HCT116 (cell line): Measurements from ENCODE around the gene RPL36AL. TPM values are rescaled to one million over a fixed set of nuclear protein-coding genes. Genes with fewer than 3 reads are reported as not detected.

Experiments used
- ATAC-seq: fragments of 200-7000 bp; cut with Tn5 transposase; 2 replicates; pipeline ENCODE4 v1.9.1; 2020; ENCODE audit warnings: mild to moderate bottlenecking, moderate library complexity
- BruUV-seq: library from RNA; stranded (reverse); fragments of 400-500 nt; replicated peaks from 2 replicates; lab custom pipeline; 2021; lab: Mats Ljungman, UMichigan
- CTCF ChIA-PET: fragments of 300-600 bp; sonication (Branson Sonifier 250); formaldehyde crosslinking; loops from one replicate; lab custom pipeline; 2021; ENCODE audit warnings: antibody characterized with exemption; lab: Charles Lee
- POLR2A ChIA-PET: fragments of 300-600, 350-600 bp; sonication (Branson Sonifier 250); formaldehyde crosslinking; loops from one replicate; lab custom pipeline; 2021; ENCODE audit warnings: antibody characterized with exemption; lab: Charles Lee
- RAD21 ChIA-PET, 2 experiments: fragments of 300-600 bp; sonication (Branson Sonifier 250); formaldehyde crosslinking; loops; one replicate each; lab custom pipeline; 2023; ENCODE audit warnings: low total read pairs in 2 of 2; ENCODE audit not compliant: uncharacterized antibody in 2 of 2, unreplicated experiment in 2 of 2, low non-redundant PET in 1 of 2; lab: Charles Lee
- DNase-seq: peaks from one replicate; pipeline ENCODE4 v3.0.0-alpha.2; 2010; ENCODE audit warnings: low read depth, low spot score
- H2AFZ ChIP-seq: fragments of 200-600 bp; shearing (Covaris generic), sonication (generic); 2 replicates; pipeline ENCODE4 v1.6.1; 2017; ENCODE audit warnings: low read depth, mixed run types, mixed read lengths, antibody characterized with exemption, low read length; ENCODE audit not compliant: poor library complexity, severe bottlenecking
- H3K27ac ChIP-seq: 2 replicates; pipeline ENCODE4 v1.5.1; 2012; ENCODE audit warnings: low read depth, low read length
- H3K27me3 ChIP-seq: fragments of 200-600 bp; sonication (generic); 2 replicates; pipeline ENCODE4 v1.6.1; 2016; ENCODE audit warnings: mixed run types, low read length, mixed read lengths; ENCODE audit not compliant: insufficient read depth
- H3K36me3 ChIP-seq, 2 experiments: fragments of 200-500 bp in 1 of 2; fragments of 200-600 bp in 1 of 2; sonication (Bioruptor generic) in 1 of 2; sonication (generic) in 1 of 2; 2 replicates each; pipeline versions ENCODE4 v1.5.1 to v1.6.1; 2014 to 2016; ENCODE audit warnings: low read length in 2 of 2, inconsistent platforms in 1 of 2, mixed read lengths in 1 of 2, mixed run types in 1 of 2; ENCODE audit not compliant: insufficient read depth in 2 of 2, control insufficient read depth in 1 of 2
- H3K4me1 ChIP-seq, 2 experiments: fragments of 200-600 bp in 1 of 2; sonication (generic) in 1 of 2; 2 replicates each; pipeline versions ENCODE4 v1.5.1 to v1.6.1; 2012 to 2017; ENCODE audit warnings: low read length in 2 of 2, inconsistent platforms in 1 of 2, mild to moderate bottlenecking in 1 of 2, mixed read lengths in 1 of 2, mixed run types in 1 of 2, moderate library complexity in 1 of 2; ENCODE audit not compliant: insufficient read depth in 2 of 2, control insufficient read depth in 1 of 2
- H3K4me2 ChIP-seq: fragments of 200-600 bp; sonication (generic); 2 replicates; pipeline ENCODE4 v1.6.1; 2017; ENCODE audit warnings: mixed run types, low read length, mixed read lengths
- H3K4me3 ChIP-seq, 2 experiments: fragments of 200-600 bp in 1 of 2; sonication (generic) in 1 of 2; replicated peaks in 1 of 2; 2 replicates each; pipeline ENCODE4 v1.5.1; 2011 to 2016; ENCODE audit warnings: low read length in 2 of 2, control low read depth in 1 of 2, low read depth in 1 of 2, mild to moderate bottlenecking in 1 of 2, mixed read lengths in 1 of 2, mixed run types in 1 of 2
- H3K79me2 ChIP-seq: fragments of 200-600 bp; sonication (generic); 2 replicates; pipeline ENCODE4 v1.6.1; 2017; ENCODE audit warnings: mild to moderate bottlenecking, mixed run types, low read length, moderate library complexity, mixed read lengths; ENCODE audit not compliant: insufficient read depth
- H3K9ac ChIP-seq: fragments of 200-600 bp; sonication (generic); 2 replicates; pipeline ENCODE4 v1.6.1; 2016; ENCODE audit warnings: low read length, mixed read lengths
- H3K9me2 ChIP-seq: fragments of 200-600 bp; sonication (generic), shearing (Covaris generic); 2 replicates; pipeline ENCODE4 v1.6.1; 2017; ENCODE audit warnings: mixed run types, mild to moderate bottlenecking, moderate library complexity; ENCODE audit not compliant: insufficient read depth
- H3K9me3 ChIP-seq, 2 experiments: fragments of 200-500 bp in 1 of 2; fragments of 200-600 bp in 1 of 2; sonication (Bioruptor generic) in 1 of 2; sonication (generic) in 1 of 2; 2 replicates each; pipeline ENCODE4 v1.6.1; 2014 to 2017; ENCODE audit warnings: low read length in 2 of 2, mixed read lengths in 2 of 2, inconsistent platforms in 1 of 2, low read depth in 1 of 2, mild to moderate bottlenecking in 1 of 2, mixed run types in 1 of 2, moderate library complexity in 1 of 2; ENCODE audit not compliant: control insufficient read depth in 1 of 2, insufficient read depth in 1 of 2
- H4K20me1 ChIP-seq: fragments of 200-600 bp; sonication (generic), shearing (Covaris generic); 2 replicates; pipeline ENCODE4 v1.6.1; 2017; ENCODE audit warnings: mixed run types, mild to moderate bottlenecking, moderate library complexity; ENCODE audit not compliant: insufficient read depth
- EZH2 ChIP-seq: fragments of 200-600 bp; sonication (generic); IDR thresholded peaks from 2 replicates; pipeline ENCODE4 v1.6.1; 2017; ENCODE audit warnings: antibody characterized with exemption, mixed run types
- FOSL1 ChIP-seq: IDR thresholded peaks from 2 replicates; pipeline ENCODE4 v1.6.1; 2012; ENCODE audit warnings: low read depth
- MAX ChIP-seq: IDR thresholded peaks from 2 replicates; pipeline ENCODE4 v1.6.1; 2012
- REST ChIP-seq: IDR thresholded peaks from 2 replicates; pipeline ENCODE4 v1.6.1; 2012; ENCODE audit warnings: low read depth
- SRF ChIP-seq: IDR thresholded peaks from 2 replicates; pipeline ENCODE4 v1.6.1; 2012; ENCODE audit warnings: low read depth
- ZFX ChIP-seq: fragments of 450-650 bp; IDR thresholded peaks from 2 replicates; pipeline ENCODE4 v1.6.1; 2017
- ZNF274 ChIP-seq: fragments of 200-500 bp; sonication (Bioruptor generic); IDR thresholded peaks from 2 replicates; pipeline ENCODE4 v1.6.1; 2014; ENCODE audit warnings: mild to moderate bottlenecking, low read depth, low read length, inconsistent platforms
- intact Hi-C: fragments of 100-400 bp; cut with micrococcal nuclease; formaldehyde crosslinking; loops from 2 replicates; pipeline ENCODE4 v1.10.0; 2022
- total RNA-seq: library from RNA; stranded (reverse); gene quantifications from one replicate; pipeline ENCODE4 v1.2.1, GENCODE V29; 2021; ENCODE audit not compliant: unreplicated experiment

The RPL36AL gene
- total RNA-seq, 1 experiment from 2014 or later: 212 TPM

GRCh38 chr14:49578141-49578540 is 42.3 kb downstream of the RPL36AL start:
- RAD21 ChIA-PET: no interaction called here
- H3K79me2 ChIP-seq: peaks cover 56% of the 10 kb centered on the region
- TF ChIP-seq ZNF274: no peak
- TF ChIP-seq MAX: no peak
- no peak for TF ChIP-seq EZH2
- no peak for TF ChIP-seq FOSL1
- TF ChIP-seq ZFX: no peak
- no peak for TF ChIP-seq REST
- no peak for TF ChIP-seq SRF
- POLR2A ChIA-PET: no interaction called here
- H3K36me3 ChIP-seq: peaks cover 24 to 40% of the 10 kb centered on the region in 2 experiments
- CTCF ChIA-PET: interaction anchor here (1.1 kb wide), 1 partner anchor 9 kb away, joined by 4 read pairs; no protein-coding TSS in a partner anchor
- no peak overlapping the region for H3K4me3 ChIP-seq
- intact Hi-C loops: no loop called here
- no peak overlapping the region for H3K27ac ChIP-seq
- no peak overlapping the region for H2AFZ ChIP-seq
- H3K27me3 ChIP-seq: no peaks in the 10 kb centered on the region
- DNase-seq (no peak), ATAC-seq (no peak)
- H3K9me3 ChIP-seq: no peaks in the 10 kb centered on the region
- H3K9ac ChIP-seq: no peak overlapping the region
- no TSS peak for BruUV-seq
- no peaks in the 10 kb centered on the region for H3K9me2 ChIP-seq
- no peak overlapping the region for H3K4me2 ChIP-seq
- H3K4me1 ChIP-seq: peaks cover 0 to 28% of the 10 kb centered on the region in 2 experiments; a peak in 2 of 4 replicates
- peaks cover 17% of the 10 kb centered on the region; the same call in 1 of the 2 replicates for H4K20me1 ChIP-seq
